HEK293 (cell line): ENCODE results near the gene SAMD5.

Experiments
- CTCF ChIA-PET: fragments of 350-600 bp; formaldehyde crosslinking; extraction: SDS; loops from one replicate; lab custom pipeline; 2021; ENCODE audit warnings: antibody characterized with exemption; lab: Yijun Ruan, JAX
- POLR2A ChIA-PET: fragments of 300-600 bp; formaldehyde crosslinking; extraction: SDS; loops from one replicate; lab custom pipeline; 2020; ENCODE audit warnings: antibody characterized with exemption, inconsistent platforms; lab: Yijun Ruan, JAX
- H3K27ac ChIP-seq: fragments of 200-500 bp; sonication (Bioruptor generic); 2 replicates; pipeline ENCODE4 v1.5.1; 2014; ENCODE audit warnings: low read depth, low read length, control low read depth, inconsistent platforms; ENCODE audit errors: extremely low read depth
- H3K36me3 ChIP-seq, 2 experiments: fragments of 200-500 bp in 1 of 2; sonication (Bioruptor generic) in 1 of 2; 1 replicate in 1 of 2; 2 replicates in 1 of 2; pipeline ENCODE4 v1.5.1; 2014 to 2017; ENCODE audit warnings: inconsistent platforms in 2 of 2, low read length in 2 of 2; ENCODE audit not compliant: control insufficient read depth in 2 of 2, insufficient read depth in 1 of 2
- H3K4me1 ChIP-seq: fragments of 200-500 bp; sonication (Bioruptor generic); 2 replicates; pipeline ENCODE4 v1.5.1; 2014; ENCODE audit warnings: mild to moderate bottlenecking, low read length, inconsistent platforms; ENCODE audit not compliant: control insufficient read depth, insufficient read depth
- H3K4me3 ChIP-seq: 2 replicates; pipeline ENCODE4 v1.5.1; 2011; ENCODE audit warnings: low read depth, mild to moderate bottlenecking, control low read depth, low read length, moderate library complexity
- H3K9me3 ChIP-seq: fragments of 200-500 bp; sonication (Bioruptor generic); 2 replicates; pipeline ENCODE4 v1.5.1; 2014; ENCODE audit warnings: low read depth, low read length, inconsistent platforms; ENCODE audit not compliant: control insufficient read depth, insufficient read depth
- BCL11A ChIP-seq: fragments of 450-650 bp; formaldehyde crosslinking; IDR thresholded peaks from 2 replicates; pipeline ENCODE4 v1.5.1; 2016; ENCODE audit warnings: low read depth, missing biosample characterization, missing genetic modification characterization
- ZBTB20 ChIP-seq: fragments of 450-650 bp; formaldehyde crosslinking; IDR thresholded peaks from 2 replicates; pipeline ENCODE4 v1.5.1; 2016; ENCODE audit warnings: missing biosample characterization, missing genetic modification characterization
- ZNF114 ChIP-seq: fragments of 450-650 bp; formaldehyde crosslinking; IDR thresholded peaks from 2 replicates; pipeline ENCODE4 v1.5.0; 2017; ENCODE audit warnings: missing biosample characterization, missing genetic modification characterization
- ZNF175 ChIP-seq: fragments of 450-650 bp; formaldehyde crosslinking; IDR thresholded peaks from 2 replicates; pipeline ENCODE4 v1.5.1; 2016; ENCODE audit warnings: missing biosample characterization, missing genetic modification characterization
- ZNF214 ChIP-seq: fragments of 450-650 bp; formaldehyde crosslinking; IDR thresholded peaks from 2 replicates; pipeline ENCODE4 v1.5.1; 2017; ENCODE audit warnings: missing biosample characterization, mild to moderate bottlenecking, missing genetic modification characterization, borderline replicate concordance
- ZNF221 ChIP-seq: fragments of 450-650 bp; formaldehyde crosslinking; IDR thresholded peaks from 2 replicates; pipeline ENCODE4 v1.5.1; 2017; ENCODE audit warnings: missing biosample characterization, missing genetic modification characterization, borderline replicate concordance
- ZNF223 ChIP-seq: fragments of 450-650 bp; formaldehyde crosslinking; IDR thresholded peaks from 2 replicates; pipeline ENCODE4 v1.5.1; 2016; ENCODE audit warnings: missing biosample characterization, missing genetic modification characterization
- ZNF292 ChIP-seq: fragments of 450-650 bp; formaldehyde crosslinking; IDR thresholded peaks from 2 replicates; pipeline ENCODE4 v1.5.1; 2016; ENCODE audit warnings: low read depth, missing biosample characterization, missing genetic modification characterization, borderline replicate concordance
- ZNF311 ChIP-seq: fragments of 450-650 bp; formaldehyde crosslinking; IDR thresholded peaks from 2 replicates; pipeline ENCODE4 v1.5.1; 2017; ENCODE audit warnings: missing biosample characterization, missing genetic modification characterization, borderline replicate concordance
- ZNF324 ChIP-seq: fragments of 450-650 bp; formaldehyde crosslinking; IDR thresholded peaks from 2 replicates; pipeline ENCODE4 v1.5.1; 2016; ENCODE audit warnings: missing biosample characterization, missing genetic modification characterization
- ZNF350 ChIP-seq: fragments of 450-650 bp; formaldehyde crosslinking; IDR thresholded peaks from 2 replicates; pipeline ENCODE4 v1.5.0; 2017; ENCODE audit warnings: missing biosample characterization, mild to moderate bottlenecking, missing genetic modification characterization
- ZNF518A ChIP-seq: fragments of 450-650 bp; formaldehyde crosslinking; conservative IDR thresholded peaks from 2 replicates; pipeline ENCODE4 v1.5.1; 2016; ENCODE audit warnings: low read depth, missing biosample characterization, missing genetic modification characterization
- ZNF521 ChIP-seq: fragments of 450-650 bp; formaldehyde crosslinking; IDR thresholded peaks from 2 replicates; pipeline ENCODE4 v1.5.1; 2017; ENCODE audit warnings: missing biosample characterization, mild to moderate bottlenecking, missing genetic modification characterization
- ZNF530 ChIP-seq: fragments of 450-650 bp; formaldehyde crosslinking; IDR thresholded peaks from 2 replicates; pipeline ENCODE4 v1.5.1; 2016; ENCODE audit warnings: low read depth, missing biosample characterization, missing genetic modification characterization
- ZNF639 ChIP-seq: fragments of 450-650 bp; formaldehyde crosslinking; IDR thresholded peaks from 2 replicates; pipeline ENCODE4 v1.5.1; 2016; ENCODE audit warnings: missing biosample characterization, missing genetic modification characterization
- ZNF843 ChIP-seq: fragments of 450-650 bp; formaldehyde crosslinking; IDR thresholded peaks from 2 replicates; pipeline ENCODE4 v1.5.1; 2016; ENCODE audit warnings: missing biosample characterization, missing genetic modification characterization
- ZSCAN18 ChIP-seq: fragments of 450-650 bp; formaldehyde crosslinking; IDR thresholded peaks from 2 replicates; pipeline ENCODE4 v1.5.1; 2016; ENCODE audit warnings: missing biosample characterization, missing genetic modification characterization
- ZSCAN30 ChIP-seq: fragments of 450-650 bp; IDR thresholded peaks from 2 replicates; pipeline ENCODE4 v1.5.1; 2018; ENCODE audit warnings: missing biosample characterization, mild to moderate bottlenecking, missing genetic modification characterization, moderate library complexity
- TF ChIP-seq, protein P1 (sequence below): fragments of 450-650 bp; formaldehyde crosslinking; IDR thresholded peaks from 2 replicates; pipeline ENCODE4 v1.5.1; 2017; ENCODE audit warnings: missing biosample characterization, missing genetic modification characterization

The SAMD5 gene

DNA sequence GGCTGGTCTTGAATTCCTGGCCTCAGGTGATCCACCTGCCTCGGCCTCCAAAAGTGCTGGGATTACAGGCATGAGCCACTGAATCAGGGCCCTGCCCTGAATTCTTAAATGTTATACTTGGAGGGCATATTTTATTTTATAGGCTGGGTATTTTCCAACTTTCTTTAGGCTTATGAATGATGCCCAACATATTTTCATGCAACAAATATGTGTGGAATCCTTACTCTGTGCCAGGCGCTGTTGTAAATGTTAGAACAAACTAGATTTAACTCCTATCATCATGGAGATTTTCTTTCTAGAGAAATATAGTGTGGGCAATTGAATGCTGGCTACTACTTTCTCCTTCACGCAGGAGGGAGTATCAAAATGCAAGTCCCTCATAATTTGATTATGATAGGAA is 71.2 kb downstream of the SAMD5 start:
- Histone ChIP-seq H3K27ac (no peak overlapping the region), H3K9me3 (no peaks in the 10 kb centered on the region), H3K4me3 (no peak overlapping the region), H3K36me3 (no peaks in the 10 kb centered on the region), H3K4me1 (no peaks in the 10 kb centered on the region)
- CTCF ChIA-PET: no interaction called here
- POLR2A ChIA-PET: no interaction called here
- TF ChIP-seq ZNF214 (tag by site-specific recombination) (no peak), ZSCAN18 (tag by site-specific recombination) (no peak), ZNF843 (tag by site-specific recombination) (no peak), ZNF518A (tag by site-specific recombination) (no peak), BCL11A (no peak), ZNF311 (tag by site-specific recombination) (no peak), ZNF521 (tag by site-specific recombination) (no peak), ZNF221 (tag by site-specific recombination) (no peak), ZNF324 (tag by site-specific recombination) (no peak)
- TF ChIP-seq, protein P1, sequence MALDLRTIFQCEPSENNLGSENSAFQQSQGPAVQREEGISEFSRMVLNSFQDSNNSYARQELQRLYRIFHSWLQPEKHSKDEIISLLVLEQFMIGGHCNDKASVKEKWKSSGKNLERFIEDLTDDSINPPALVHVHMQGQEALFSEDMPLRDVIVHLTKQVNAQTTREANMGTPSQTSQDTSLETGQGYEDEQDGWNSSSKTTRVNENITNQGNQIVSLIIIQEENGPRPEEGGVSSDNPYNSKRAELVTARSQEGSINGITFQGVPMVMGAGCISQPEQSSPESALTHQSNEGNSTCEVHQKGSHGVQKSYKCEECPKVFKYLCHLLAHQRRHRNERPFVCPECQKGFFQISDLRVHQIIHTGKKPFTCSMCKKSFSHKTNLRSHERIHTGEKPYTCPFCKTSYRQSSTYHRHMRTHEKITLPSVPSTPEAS: no peak

DNA sequence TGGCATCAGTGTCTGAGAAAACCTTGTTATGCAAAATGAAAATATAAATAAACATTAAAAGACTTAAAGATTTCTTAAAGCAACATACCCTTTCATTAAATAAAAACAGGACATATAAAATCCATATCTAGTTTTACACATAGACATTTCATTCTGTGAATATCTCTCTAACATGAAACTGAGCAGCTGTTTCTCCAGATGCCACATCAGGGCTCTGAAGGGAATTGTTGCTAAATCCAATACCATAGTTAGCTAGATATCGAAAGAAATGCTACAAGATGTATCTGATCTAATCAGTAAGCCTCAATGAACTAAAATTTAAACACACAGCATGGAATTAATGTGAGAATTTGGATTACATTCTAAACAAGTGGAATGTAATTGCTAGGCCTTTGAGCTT is 74.5 kb downstream of the SAMD5 start:
- Histone ChIP-seq H3K4me3 (no peak overlapping the region), H3K4me1 (no peaks in the 10 kb centered on the region), H3K9me3 (no peaks in the 10 kb centered on the region), H3K27ac (no peak overlapping the region), H3K36me3 (no peaks in the 10 kb centered on the region)
- CTCF ChIA-PET: no interaction called here
- TF ChIP-seq ZNF639 (tag by site-specific recombination) (no peak), ZSCAN30 (tag by site-specific recombination) (no peak)
- POLR2A ChIA-PET: no interaction called here

DNA sequence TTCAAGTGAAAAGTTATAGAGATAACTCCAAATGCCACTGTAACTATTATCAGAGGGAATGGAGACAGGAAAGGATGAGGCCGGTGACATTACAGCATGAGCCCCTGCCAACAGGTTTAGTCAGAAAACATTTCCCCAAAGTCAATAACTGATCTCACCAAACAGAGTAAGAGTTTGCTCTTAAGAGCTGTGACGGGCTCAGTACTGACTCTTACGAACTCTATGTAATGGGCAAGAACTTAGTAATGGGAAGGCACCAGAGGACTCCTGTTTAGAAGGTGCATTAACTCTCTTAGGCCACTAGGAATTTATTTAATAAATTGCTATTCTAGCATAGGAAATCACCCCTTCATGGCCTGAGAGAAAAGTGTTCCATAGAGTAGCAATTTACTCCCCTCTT is 76.8 kb downstream of the SAMD5 start:
- H3K4me1 ChIP-seq: no peaks in the 10 kb centered on the region
- CTCF ChIA-PET: interaction anchor here (0.5 to 1.2 kb wide), 3 partner anchors 9 to 1806 kb away, joined by 3 to 7 read pairs (median 3); no protein-coding TSS in a partner anchor
- H3K4me3 ChIP-seq: no peak overlapping the region
- no peaks in the 10 kb centered on the region for H3K9me3 ChIP-seq
- POLR2A ChIA-PET: no interaction called here
- no peak overlapping the region for H3K27ac ChIP-seq
- no peak for TF ChIP-seq ZNF311 (tag by site-specific recombination)
- no peak for TF ChIP-seq ZNF350
- no peak for TF ChIP-seq ZNF114 (tag by site-specific recombination)
- no peak for TF ChIP-seq ZBTB20 (tag by site-specific recombination)
- no peak for TF ChIP-seq ZNF223 (tag by site-specific recombination)
- TF ChIP-seq ZNF292 (tag by site-specific recombination): no peak
- no peak for TF ChIP-seq ZNF175 (tag by site-specific recombination)
- no peak for TF ChIP-seq ZNF530 (tag by site-specific recombination)
- H3K36me3 ChIP-seq: no peaks in the 10 kb centered on the region
